ENCODE results near the gene FGFRL1. TPM values are rescaled to one million over a fixed set of nuclear protein-coding genes. Genes with fewer than 3 reads are reported as not detected.

Gene FGFRL1
- total RNA-seq, 1 experiment from 2014 or later = 26.1 TPM

DNA sequence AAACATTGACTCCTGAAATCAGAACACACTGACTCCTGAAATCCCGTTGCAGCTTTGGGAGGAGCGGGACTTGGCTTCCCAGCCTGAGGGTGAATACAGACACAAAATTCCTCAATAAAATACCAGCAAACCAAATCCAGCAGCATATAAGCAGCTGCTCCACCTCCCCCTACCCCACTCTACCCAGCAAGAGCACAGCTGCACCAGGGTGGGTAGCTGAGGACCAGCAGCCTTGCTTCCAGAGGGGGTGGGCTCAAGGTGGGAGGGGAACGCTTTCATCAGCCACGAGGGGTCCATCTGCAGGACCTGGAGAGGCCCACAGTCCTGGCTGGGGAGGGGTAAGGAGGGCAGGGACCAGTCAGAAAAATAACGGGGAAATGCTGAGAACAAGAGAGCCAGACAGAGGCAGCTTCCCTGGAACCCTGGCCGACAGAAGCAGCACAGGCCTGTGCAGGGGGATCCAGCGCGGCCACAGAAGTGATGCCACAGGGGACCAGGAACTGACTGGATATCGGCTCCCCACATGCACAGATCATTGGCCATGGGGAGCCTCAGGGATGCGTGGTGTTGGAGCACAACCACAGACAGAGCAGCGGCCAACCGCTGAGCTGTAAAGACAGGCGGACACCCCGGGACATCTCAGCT lies 49.8 kb downstream of the FGFRL1 start:
- WGBS (ENCODE audit: extremely low coverage, insufficient read length, low lambda C conversion rate) = no CpG with 5 or more reads among the region's 14 CpGs
- H3K27me3 Mint-ChIP-seq (ENCODE audit: low read depth) = peaks cover 60% of the 10 kb centered on the region
- H3K14ac ChIP-seq (ENCODE audit: insufficient read depth, low read length) = no peak overlapping the region
- H3T11ph ChIP-seq (ENCODE audit: low read length) = no peak overlapping the region
- H3K56ac ChIP-seq (ENCODE audit: insufficient read length, low read depth, low read length) = no peak overlapping the region
- H3K4me1 Mint-ChIP-seq = peaks cover 0 to 4% of the 10 kb centered on the region in 2 experiments; a peak in 1 of 4 replicates
- no peak overlapping the region for H3K9ac ChIP-seq (ENCODE audit: extremely low read depth, insufficient read length, low read length)
- no peak overlapping the region for H2BK12ac ChIP-seq (ENCODE audit: insufficient read length, low read depth, low read length)
- H3K27ac Mint-ChIP-seq = no peak overlapping the region
- H3K23ac ChIP-seq (ENCODE audit: insufficient read length, low read depth, low read length) = no peak overlapping the region
- no peaks in the 10 kb centered on the region for H3K23me2 ChIP-seq (ENCODE audit: insufficient read length, low read depth, low read length, poor library complexity, severe bottlenecking)
- no peak overlapping the region for H2AFZ ChIP-seq (ENCODE audit: low read length)
- TF ChIP-seq, protein P1, sequence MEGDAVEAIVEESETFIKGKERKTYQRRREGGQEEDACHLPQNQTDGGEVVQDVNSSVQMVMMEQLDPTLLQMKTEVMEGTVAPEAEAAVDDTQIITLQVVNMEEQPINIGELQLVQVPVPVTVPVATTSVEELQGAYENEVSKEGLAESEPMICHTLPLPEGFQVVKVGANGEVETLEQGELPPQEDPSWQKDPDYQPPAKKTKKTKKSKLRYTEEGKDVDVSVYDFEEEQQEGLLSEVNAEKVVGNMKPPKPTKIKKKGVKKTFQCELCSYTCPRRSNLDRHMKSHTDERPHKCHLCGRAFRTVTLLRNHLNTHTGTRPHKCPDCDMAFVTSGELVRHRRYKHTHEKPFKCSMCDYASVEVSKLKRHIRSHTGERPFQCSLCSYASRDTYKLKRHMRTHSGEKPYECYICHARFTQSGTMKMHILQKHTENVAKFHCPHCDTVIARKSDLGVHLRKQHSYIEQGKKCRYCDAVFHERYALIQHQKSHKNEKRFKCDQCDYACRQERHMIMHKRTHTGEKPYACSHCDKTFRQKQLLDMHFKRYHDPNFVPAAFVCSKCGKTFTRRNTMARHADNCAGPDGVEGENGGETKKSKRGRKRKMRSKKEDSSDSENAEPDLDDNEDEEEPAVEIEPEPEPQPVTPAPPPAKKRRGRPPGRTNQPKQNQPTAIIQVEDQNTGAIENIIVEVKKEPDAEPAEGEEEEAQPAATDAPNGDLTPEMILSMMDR (conservative IDR thresholded peaks at IDR 0.05) = no peak
- no peaks in the 10 kb centered on the region for H3K79me2 ChIP-seq (ENCODE audit: insufficient read depth, low read length)
- no peak overlapping the region for H3K27ac ChIP-seq (ENCODE audit: insufficient read length, low read depth, low read length)
- no peak overlapping the region for H2BK5ac ChIP-seq (ENCODE audit: insufficient read length, low read length)
- DNase-seq = peak; percentile 15
- no peaks in the 10 kb centered on the region for H3K4me1 ChIP-seq (ENCODE audit: insufficient read depth, low read length)
- no peak overlapping the region for H2BK15ac ChIP-seq (ENCODE audit: low read depth, low read length)
- no peak overlapping the region for H4K91ac ChIP-seq (ENCODE audit: insufficient read length, low read depth, low read length)
- no peak overlapping the region for H4K8ac ChIP-seq (replicated peaks; ENCODE audit: insufficient read length, low read depth, low read length)
- no peak overlapping the region for H2BK20ac ChIP-seq (ENCODE audit: low read depth, low read length, poor library complexity, severe bottlenecking)
- no peak overlapping the region for H3K18ac ChIP-seq (ENCODE audit: insufficient read length, low read depth, low read length)
- H3K4ac ChIP-seq (ENCODE audit: low read depth, low read length) = no peak overlapping the region
- H4K5ac ChIP-seq (ENCODE audit: insufficient read length, low read depth, low read length) = no peak overlapping the region
- H2BK120ac ChIP-seq (ENCODE audit: low read depth, low read length, poor library complexity, severe bottlenecking) = no peak overlapping the region
- no peaks in the 10 kb centered on the region for H3K36me3 Mint-ChIP-seq (ENCODE audit: insufficient read depth in 1 of 3, low read depth in 3 of 3)
- no peak overlapping the region for H3K4me3 Mint-ChIP-seq
- H3K79me1 ChIP-seq (ENCODE audit: insufficient read depth, low read depth, low read length, poor library complexity, severe bottlenecking) = no peaks in the 10 kb centered on the region
- H4K20me1 ChIP-seq (ENCODE audit: control insufficient read depth, insufficient read depth, insufficient read length) = no peaks in the 10 kb centered on the region
- H2AK5ac ChIP-seq (ENCODE audit: insufficient read length, low read length) = no peak overlapping the region
- H3K9me3 Mint-ChIP-seq = no peaks in the 10 kb centered on the region
- no peaks in the 10 kb centered on the region for H3K9me3 ChIP-seq (ENCODE audit: control insufficient read depth, low read depth, low read length)
- no peak overlapping the region for H3K4me2 ChIP-seq (ENCODE audit: insufficient read depth, insufficient read length, low read length)
- no peaks in the 10 kb centered on the region for H3K27me3 ChIP-seq (ENCODE audit: insufficient read depth, low read length)

Data from H9 (cell line).